ENCODE data around the gene BMP2K. TPM values are rescaled to one million over a fixed set of nuclear protein-coding genes. Genes with fewer than 3 reads are reported as not detected.
A peak's percentile ranks its signal among the peaks of the same experiment; 100 is the strongest.

BMP2K gene
- total RNA-seq, 1 donor from 2014 or later: 33.3 TPM

GRCh38 chr4:78953769-78954666 lies 177.9 kb downstream of the BMP2K start:
- H3K9me3 Mint-ChIP-seq (ENCODE audit: unreplicated experiment): no peaks in the 10 kb centered on the region
- Histone ChIP-seq H3K9ac (ENCODE audit: low read length) (no peak overlapping the region), H3K36me3 (ENCODE audit: insufficient read depth, low read length) (no peaks in the 10 kb centered on the region), H3K4me3 (ENCODE audit: insufficient read depth, low read depth, low read length) (no peak overlapping the region), H3K27me3 (ENCODE audit: insufficient read depth, low read length) (no peaks in the 10 kb centered on the region), H3K4me2 (ENCODE audit: low read length) (no peak overlapping the region), H2AFZ (ENCODE audit: low read depth, low read length) (no peak overlapping the region), H3K9me3 (ENCODE audit: insufficient read depth, low read depth, low read length) (no peaks in the 10 kb centered on the region), H3K79me2 (ENCODE audit: insufficient read depth, low read length) (no peaks in the 10 kb centered on the region), H3K27ac (ENCODE audit: low read depth, low read length) (no peak overlapping the region), H4K20me1 (ENCODE audit: insufficient read depth, low read length) (no peaks in the 10 kb centered on the region), H3K4me1 (ENCODE audit: insufficient read depth, low read length) (no peaks in the 10 kb centered on the region)
- DNase-seq (ENCODE audit: low read depth) (no peak), FAIRE-seq (no peak)
- H3K4me3 Mint-ChIP-seq (ENCODE audit: unreplicated experiment): no peak overlapping the region
- H3K4me1 Mint-ChIP-seq (ENCODE audit: low read depth, unreplicated experiment): no peaks in the 10 kb centered on the region
- no peaks in the 10 kb centered on the region for H3K36me3 Mint-ChIP-seq (ENCODE audit: low read depth, unreplicated experiment)
- H3K27me3 Mint-ChIP-seq (ENCODE audit: low read depth, unreplicated experiment): peaks cover 10% of the 10 kb centered on the region
- no peak for TF ChIP-seq EZH2 (IDR thresholded peaks at IDR 0.05; ENCODE audit: insufficient read depth, low read length)
- TF ChIP-seq, protein P1, sequence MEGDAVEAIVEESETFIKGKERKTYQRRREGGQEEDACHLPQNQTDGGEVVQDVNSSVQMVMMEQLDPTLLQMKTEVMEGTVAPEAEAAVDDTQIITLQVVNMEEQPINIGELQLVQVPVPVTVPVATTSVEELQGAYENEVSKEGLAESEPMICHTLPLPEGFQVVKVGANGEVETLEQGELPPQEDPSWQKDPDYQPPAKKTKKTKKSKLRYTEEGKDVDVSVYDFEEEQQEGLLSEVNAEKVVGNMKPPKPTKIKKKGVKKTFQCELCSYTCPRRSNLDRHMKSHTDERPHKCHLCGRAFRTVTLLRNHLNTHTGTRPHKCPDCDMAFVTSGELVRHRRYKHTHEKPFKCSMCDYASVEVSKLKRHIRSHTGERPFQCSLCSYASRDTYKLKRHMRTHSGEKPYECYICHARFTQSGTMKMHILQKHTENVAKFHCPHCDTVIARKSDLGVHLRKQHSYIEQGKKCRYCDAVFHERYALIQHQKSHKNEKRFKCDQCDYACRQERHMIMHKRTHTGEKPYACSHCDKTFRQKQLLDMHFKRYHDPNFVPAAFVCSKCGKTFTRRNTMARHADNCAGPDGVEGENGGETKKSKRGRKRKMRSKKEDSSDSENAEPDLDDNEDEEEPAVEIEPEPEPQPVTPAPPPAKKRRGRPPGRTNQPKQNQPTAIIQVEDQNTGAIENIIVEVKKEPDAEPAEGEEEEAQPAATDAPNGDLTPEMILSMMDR (IDR thresholded peaks at IDR 0.05; ENCODE audit: insufficient read depth, low read depth, low read length): peak; percentile 46
- no peak overlapping the region for H3K27ac Mint-ChIP-seq (ENCODE audit: unreplicated experiment)

GRCh38 chr4:78956975-78957374 lies 180.8 kb downstream of the BMP2K start:
- Histone ChIP-seq H3K27me3 (ENCODE audit: insufficient read depth, low read length) (no peaks in the 10 kb centered on the region), H4K20me1 (ENCODE audit: insufficient read depth, low read length) (no peaks in the 10 kb centered on the region), H3K9ac (ENCODE audit: low read length) (no peak overlapping the region), H3K36me3 (ENCODE audit: insufficient read depth, low read length) (no peaks in the 10 kb centered on the region), H3K79me2 (ENCODE audit: insufficient read depth, low read length) (no peaks in the 10 kb centered on the region), H3K4me2 (ENCODE audit: low read length) (no peak overlapping the region), H3K9me3 (ENCODE audit: insufficient read depth, low read depth, low read length) (no peaks in the 10 kb centered on the region), H3K4me3 (ENCODE audit: insufficient read depth, low read depth, low read length) (no peak overlapping the region), H3K4me1 (ENCODE audit: insufficient read depth, low read length) (no peaks in the 10 kb centered on the region), H3K27ac (ENCODE audit: low read depth, low read length) (no peak overlapping the region), H2AFZ (ENCODE audit: low read depth, low read length) (no peak overlapping the region)
- Mint-ChIP-seq H3K27ac (ENCODE audit: unreplicated experiment) (no peak overlapping the region), H3K9me3 (ENCODE audit: unreplicated experiment) (no peaks in the 10 kb centered on the region), H3K27me3 (ENCODE audit: low read depth, unreplicated experiment) (peaks cover 10% of the 10 kb centered on the region), H3K4me3 (ENCODE audit: unreplicated experiment) (no peak overlapping the region), H3K4me1 (ENCODE audit: low read depth, unreplicated experiment) (no peaks in the 10 kb centered on the region), H3K36me3 (ENCODE audit: low read depth, unreplicated experiment) (no peaks in the 10 kb centered on the region)
- DNase-seq (ENCODE audit: low read depth) (no peak), FAIRE-seq (no peak)
- TF ChIP-seq, protein P1 (IDR thresholded peaks at IDR 0.05; ENCODE audit: insufficient read depth, low read depth, low read length): no peak
- TF ChIP-seq EZH2 (IDR thresholded peaks at IDR 0.05; ENCODE audit: insufficient read depth, low read length): no peak

DNA sequence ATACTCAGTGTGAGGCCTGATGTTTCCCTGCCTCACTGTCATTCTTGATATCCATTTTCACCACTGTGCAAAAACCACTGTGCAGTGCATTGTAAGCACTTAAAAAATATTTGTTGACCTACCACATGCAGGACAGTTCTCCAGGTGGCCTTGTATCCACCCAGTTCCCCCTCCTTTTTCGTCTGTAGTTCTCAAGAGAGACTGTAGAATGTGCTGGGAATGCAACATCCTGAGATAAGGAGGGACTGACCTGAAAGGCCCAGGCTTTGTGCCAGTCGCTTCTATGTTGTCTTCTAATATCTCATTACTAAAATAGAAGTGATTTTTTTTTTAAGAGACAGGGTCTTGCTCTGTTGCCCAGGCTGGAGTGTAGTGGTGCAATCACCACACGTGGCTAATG lies 184.8 kb downstream of the BMP2K start:
- no peak overlapping the region for H3K4me3 ChIP-seq (ENCODE audit: insufficient read depth, low read depth, low read length)
- DNase-seq (ENCODE audit: low read depth): no peak
- H2AFZ ChIP-seq (ENCODE audit: low read depth, low read length): no peak overlapping the region
- no peaks in the 10 kb centered on the region for H3K79me2 ChIP-seq (ENCODE audit: insufficient read depth, low read length)
- H3K4me1 ChIP-seq (ENCODE audit: insufficient read depth, low read length): no peaks in the 10 kb centered on the region
- no peak overlapping the region for H3K27ac Mint-ChIP-seq (ENCODE audit: unreplicated experiment)
- H3K27ac ChIP-seq (ENCODE audit: low read depth, low read length): no peak overlapping the region
- H3K4me2 ChIP-seq (ENCODE audit: low read length): no peak overlapping the region
- no peak overlapping the region for H3K4me3 Mint-ChIP-seq (ENCODE audit: unreplicated experiment)
- H4K20me1 ChIP-seq (ENCODE audit: insufficient read depth, low read length): no peaks in the 10 kb centered on the region
- no peak overlapping the region for H3K9ac ChIP-seq (ENCODE audit: low read length)
- no peaks in the 10 kb centered on the region for H3K27me3 ChIP-seq (ENCODE audit: insufficient read depth, low read length)
- no peaks in the 10 kb centered on the region for H3K9me3 ChIP-seq (ENCODE audit: insufficient read depth, low read depth, low read length)
- no peaks in the 10 kb centered on the region for H3K4me1 Mint-ChIP-seq (ENCODE audit: low read depth, unreplicated experiment)
- FAIRE-seq: no peak
- peaks cover 2% of the 10 kb centered on the region for H3K27me3 Mint-ChIP-seq (ENCODE audit: low read depth, unreplicated experiment)
- peaks cover 1% of the 10 kb centered on the region for H3K9me3 Mint-ChIP-seq (ENCODE audit: unreplicated experiment)
- no peaks in the 10 kb centered on the region for H3K36me3 ChIP-seq (ENCODE audit: insufficient read depth, low read length)
- no peaks in the 10 kb centered on the region for H3K36me3 Mint-ChIP-seq (ENCODE audit: low read depth, unreplicated experiment)
- TF ChIP-seq, protein P1 (IDR thresholded peaks at IDR 0.05; ENCODE audit: insufficient read depth, low read depth, low read length): no peak
- no peak for TF ChIP-seq EZH2 (IDR thresholded peaks at IDR 0.05; ENCODE audit: insufficient read depth, low read length)
